GM19455 (cell line): ENCODE measurements around the gene OR56A3.

Experiments used
- ATAC-seq: cut with Tn5 transposase; IDR thresholded peaks from one replicate; pipeline ENCODE4 v1.9.1; 2021; ENCODE audit not compliant: unreplicated experiment

The OR56A3 gene

DNA sequence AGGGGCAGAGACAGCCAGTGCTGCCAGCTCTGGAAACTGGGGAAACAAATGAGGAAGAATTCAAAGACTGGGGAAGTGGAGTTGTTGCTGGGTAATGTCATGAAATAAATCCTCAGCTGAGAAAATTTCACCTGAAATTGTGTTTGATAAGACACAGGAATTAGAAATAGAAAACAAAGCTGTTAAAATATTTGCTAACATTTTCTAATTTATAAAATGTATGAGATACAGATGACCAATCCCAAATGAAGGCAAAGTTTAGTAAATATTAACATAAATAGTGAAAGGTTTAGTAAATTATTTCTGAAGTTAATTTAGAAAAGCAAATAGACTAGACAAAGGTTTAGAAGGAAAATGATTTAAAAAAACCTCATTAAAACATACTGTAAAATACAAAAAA, 26.3 kb downstream of the OR56A3 start, which contains the start of gene OR56A5:
OR56A5 (minus strand) TSS at position 101 of the 400 bp plus-strand sequence; CDS start at position 101, 0 bp downstream.
- no peak for ATAC-seq

GRCh38 chr11:5973530-5973929, 31.5 kb downstream of the OR56A3 start:
- no peak for ATAC-seq

- ATAC-seq: no peak
Observed at GRCh38 chr11:5983443-5983842, 41.4 kb downstream of the OR56A3 start.

DNA sequence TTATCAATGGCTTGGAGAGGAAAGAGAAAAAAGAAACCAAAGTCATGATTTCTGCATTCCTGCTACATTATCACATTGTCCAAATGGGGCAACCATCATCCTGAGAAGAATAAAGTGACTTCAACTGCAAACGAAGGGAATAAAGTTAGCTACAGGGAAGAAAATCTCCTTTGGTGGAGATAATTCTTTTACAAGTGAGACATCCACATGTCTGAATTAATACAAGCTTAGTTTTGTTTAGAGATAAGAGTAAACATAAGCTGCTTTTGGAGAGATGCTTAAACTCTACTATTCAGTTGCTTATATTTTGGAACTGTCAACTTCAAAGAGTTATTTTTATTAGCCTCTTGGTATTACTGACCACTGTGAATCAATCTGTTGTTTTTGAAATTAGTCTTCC, 44.8 kb downstream of the OR56A3 start, which contains the start of gene OR52L1:
OR52L1 (minus strand) TSS at position 101 of the 400 bp plus-strand sequence; CDS start at position 46, 55 bp downstream.
- no peak for ATAC-seq

GRCh38 chr11:5989203-5989602, 47.2 kb downstream of the OR56A3 start:
- ATAC-seq: no peak

DNA sequence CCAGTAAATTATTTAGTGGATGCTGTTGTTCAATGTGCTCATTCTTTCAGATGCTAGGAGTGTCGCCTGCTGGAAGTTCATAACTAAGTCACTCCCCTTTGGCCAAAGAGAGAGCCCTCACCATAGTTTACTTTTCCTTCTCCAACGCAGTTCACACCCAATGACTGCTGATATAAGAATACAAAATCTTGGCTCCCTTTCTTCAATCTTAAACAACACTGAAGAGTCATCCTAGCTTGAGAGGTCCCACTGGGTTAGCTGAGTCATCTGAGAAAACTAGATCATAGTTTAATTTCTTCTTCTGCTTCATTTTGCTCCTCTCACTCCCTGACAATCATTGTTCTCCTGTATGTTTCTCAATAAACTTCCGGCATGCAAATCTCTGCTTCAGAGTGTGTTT, 50.1 kb downstream of the OR56A3 start:
- ATAC-seq: no peak

- ATAC-seq: no peak
Observed at GRCh38 chr11:5992604-5993251, 50.7 kb downstream of the OR56A3 start.

GRCh38 chr11:5994791-5995190, 52.7 kb downstream of the OR56A3 start:
- ATAC-seq: no peak
